Endodermal cell (in vitro differentiated cells): ENCODE results near the gene MAPK14. TPM values are rescaled to one million over a fixed set of nuclear protein-coding genes. Genes with fewer than 3 reads are reported as not detected.

Source experiments
- DNase-seq: peaks from one replicate; pipeline ENCODE4 v3.0.0-alpha.2; 2017
- H3K27ac ChIP-seq: 2 replicates; pipeline ENCODE4 v1.5.1; 2013; ENCODE audit warnings: mild to moderate bottlenecking, low read depth, low read length, moderate library complexity
- H3K27me3 ChIP-seq: 2 replicates; pipeline ENCODE4 v1.6.1; 2013; ENCODE audit warnings: mild to moderate bottlenecking, low read length, moderate library complexity; ENCODE audit not compliant: insufficient read depth, control insufficient read depth, poor library complexity, severe bottlenecking
- H3K36me3 ChIP-seq: 2 replicates; pipeline ENCODE4 v1.7.0; 2013; ENCODE audit warnings: mild to moderate bottlenecking, low read length, moderate library complexity; ENCODE audit not compliant: control insufficient read depth, insufficient read depth
- H3K4me1 ChIP-seq: one replicate; pipeline ENCODE4 v1.7.0; 2013; ENCODE audit warnings: low read length; ENCODE audit not compliant: control insufficient read depth, insufficient read depth
- H3K4me3 ChIP-seq: 2 replicates; pipeline ENCODE4 v1.5.1; 2013; ENCODE audit warnings: mild to moderate bottlenecking, low read length, moderate library complexity
- H3K9ac ChIP-seq: 2 replicates; pipeline ENCODE4 v1.6.1; 2013; ENCODE audit warnings: mild to moderate bottlenecking, low read length, moderate library complexity; ENCODE audit not compliant: poor library complexity, severe bottlenecking; ENCODE audit errors: extremely low read depth
- H3K9me3 ChIP-seq: 2 replicates; pipeline ENCODE4 v1.6.1; 2013; ENCODE audit warnings: mild to moderate bottlenecking, low read length, moderate library complexity; ENCODE audit not compliant: control insufficient read depth
- H3K27ac Mint-ChIP-seq: 2 replicates; pipeline ENCODE4 v1.8.0; 2020; ENCODE audit warnings: mixed read lengths
- H3K27me3 Mint-ChIP-seq: 2 replicates; pipeline ENCODE4 v1.8.0; 2021; ENCODE audit warnings: mild to moderate bottlenecking, mixed read lengths; ENCODE audit not compliant: insufficient read depth
- H3K36me3 Mint-ChIP-seq: 2 replicates; pipeline ENCODE4 v1.8.0; 2020; ENCODE audit warnings: low read depth, mixed read lengths
- H3K4me1 Mint-ChIP-seq: 2 replicates; pipeline ENCODE4 v1.8.0; 2020; ENCODE audit warnings: mixed read lengths
- H3K4me3 Mint-ChIP-seq: 2 replicates; pipeline ENCODE4 v1.8.0; 2020; ENCODE audit warnings: mild to moderate bottlenecking, moderate library complexity, mixed read lengths
- H3K9me3 Mint-ChIP-seq: 2 replicates; pipeline ENCODE4 v1.8.0; 2020; ENCODE audit warnings: mild to moderate bottlenecking, mixed read lengths
- WGBS, 2 experiments: methylation state at CpG; one replicate each; pipeline versions ENCODE4 v1.1.5 to v1.1.7; 2013; ENCODE audit warnings: missing lambda C conversion rate in 2 of 2, mixed read lengths in 1 of 2; ENCODE audit not compliant: insufficient coverage in 1 of 2, insufficient read length in 1 of 2; 5-methylcytosine and 5-hydroxymethylcytosine counted together
- total RNA-seq, 2 donors: library from RNA; stranded (reverse); fragmentation: NEBNext Ultra II Directional in 1 of 2; extraction: Animal tissue kit (Norgen Biotek cat#: 25700) in 1 of 2; gene quantifications; 2 replicates in 1 of 2; 3 replicates in 1 of 2; pipeline ENCODE4 v1.2.1, GENCODE V29; 2021
- TF ChIP-seq, protein P1 (sequence below): fragments of 200-600 bp; sonication (generic); conservative IDR thresholded peaks from 2 replicates; pipeline ENCODE4 v1.5.0; 2021; ENCODE audit warnings: antibody characterized with exemption, mild to moderate bottlenecking

MAPK14 gene
- total RNA-seq, 2 donors from 2014 or later: 36.4 to 40.6 TPM

DNA sequence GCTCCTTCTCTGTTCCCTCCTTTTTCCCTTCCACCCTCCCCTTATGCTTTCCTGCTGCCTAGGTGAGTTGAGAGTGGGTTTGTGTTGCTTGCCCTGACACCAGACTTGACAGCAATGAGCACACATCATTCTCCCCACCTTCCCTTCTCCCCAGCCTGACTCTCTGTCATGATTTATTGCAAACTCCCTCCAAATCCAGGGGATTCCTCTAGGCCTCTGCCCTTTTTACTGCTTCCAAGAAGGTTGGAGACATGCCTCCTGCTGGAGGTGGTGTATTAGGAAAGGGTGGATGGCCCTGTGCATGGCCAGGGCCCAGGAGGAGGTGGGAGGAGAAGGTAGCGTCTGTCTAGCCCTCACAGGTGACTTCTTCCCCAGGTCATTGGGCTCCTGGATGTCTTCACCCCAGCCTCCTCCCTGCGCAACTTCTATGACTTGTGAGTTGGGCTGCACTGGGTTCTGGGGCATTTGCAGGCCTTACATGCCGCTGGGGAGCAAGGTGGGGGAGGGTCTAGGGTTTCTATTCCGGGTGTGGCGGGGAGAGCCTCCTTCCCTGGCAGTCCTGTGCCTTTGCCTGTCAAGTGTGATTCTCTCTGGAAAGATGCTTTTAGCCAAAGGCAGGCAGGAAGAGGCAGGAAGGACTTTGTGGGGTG lies 104.8 kb downstream of the MAPK14 start:
- WGBS, 2 experiments: 86 to 100% methylated on average over 1 to 5 of the region's 5 CpGs
- Mint-ChIP-seq H3K4me3 (no peak overlapping the region), H3K36me3 (peaks cover 3% of the 10 kb centered on the region), H3K9me3 (no peaks in the 10 kb centered on the region), H3K4me1 (peaks cover 22% of the 10 kb centered on the region), H3K27ac (no peak overlapping the region), H3K27me3 (peaks cover 14% of the 10 kb centered on the region)
- no peak overlapping the region for H3K9ac ChIP-seq
- H3K27ac ChIP-seq: no peak overlapping the region
- TF ChIP-seq, protein P1, sequence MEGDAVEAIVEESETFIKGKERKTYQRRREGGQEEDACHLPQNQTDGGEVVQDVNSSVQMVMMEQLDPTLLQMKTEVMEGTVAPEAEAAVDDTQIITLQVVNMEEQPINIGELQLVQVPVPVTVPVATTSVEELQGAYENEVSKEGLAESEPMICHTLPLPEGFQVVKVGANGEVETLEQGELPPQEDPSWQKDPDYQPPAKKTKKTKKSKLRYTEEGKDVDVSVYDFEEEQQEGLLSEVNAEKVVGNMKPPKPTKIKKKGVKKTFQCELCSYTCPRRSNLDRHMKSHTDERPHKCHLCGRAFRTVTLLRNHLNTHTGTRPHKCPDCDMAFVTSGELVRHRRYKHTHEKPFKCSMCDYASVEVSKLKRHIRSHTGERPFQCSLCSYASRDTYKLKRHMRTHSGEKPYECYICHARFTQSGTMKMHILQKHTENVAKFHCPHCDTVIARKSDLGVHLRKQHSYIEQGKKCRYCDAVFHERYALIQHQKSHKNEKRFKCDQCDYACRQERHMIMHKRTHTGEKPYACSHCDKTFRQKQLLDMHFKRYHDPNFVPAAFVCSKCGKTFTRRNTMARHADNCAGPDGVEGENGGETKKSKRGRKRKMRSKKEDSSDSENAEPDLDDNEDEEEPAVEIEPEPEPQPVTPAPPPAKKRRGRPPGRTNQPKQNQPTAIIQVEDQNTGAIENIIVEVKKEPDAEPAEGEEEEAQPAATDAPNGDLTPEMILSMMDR: no peak
- DNase-seq: no peak
- H3K4me1 ChIP-seq: peaks cover 23% of the 10 kb centered on the region
- H3K9me3 ChIP-seq: no peaks in the 10 kb centered on the region
- no peak overlapping the region for H3K4me3 ChIP-seq
- H3K27me3 ChIP-seq: peaks cover 17% of the 10 kb centered on the region
- no peaks in the 10 kb centered on the region for H3K36me3 ChIP-seq

DNA sequence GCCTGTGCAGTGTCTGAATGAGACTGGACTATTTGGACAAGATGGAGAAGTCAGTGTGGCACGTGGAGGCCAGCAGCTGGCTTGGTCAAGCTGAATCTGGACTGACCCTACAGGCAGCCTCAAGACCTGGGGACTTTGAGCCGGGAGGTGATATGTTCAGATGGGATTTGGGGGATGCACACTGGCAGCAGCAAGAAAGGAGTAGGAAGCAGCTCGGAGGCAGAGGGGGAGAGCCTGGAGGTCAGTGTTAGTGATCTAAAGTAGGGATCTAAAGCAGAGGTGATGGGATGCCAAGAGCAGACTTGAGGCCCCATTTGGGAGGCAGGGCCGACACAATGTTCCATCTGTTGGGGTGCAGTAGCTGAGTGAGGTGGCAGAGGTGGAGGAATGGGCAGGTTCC lies 105.5 kb downstream of the MAPK14 start:
- peaks cover 23% of the 10 kb centered on the region for H3K4me1 ChIP-seq
- H3K27ac Mint-ChIP-seq: no peak overlapping the region
- H3K9ac ChIP-seq: no peak overlapping the region
- H3K4me1 Mint-ChIP-seq: peaks cover 22% of the 10 kb centered on the region
- H3K4me3 ChIP-seq: no peak overlapping the region
- TF ChIP-seq, protein P1: no peak
- no peaks in the 10 kb centered on the region for H3K36me3 ChIP-seq
- 88 to 89% methylated on average over 3 to 4 of the region's 4 CpGs for WGBS, 2 experiments
- no peak overlapping the region for H3K27ac ChIP-seq
- no peak for DNase-seq
- peaks cover 14% of the 10 kb centered on the region for H3K27me3 ChIP-seq
- no peaks in the 10 kb centered on the region for H3K9me3 Mint-ChIP-seq
- no peak overlapping the region for H3K4me3 Mint-ChIP-seq
- H3K36me3 Mint-ChIP-seq: peaks cover 3% of the 10 kb centered on the region
- peaks cover 11% of the 10 kb centered on the region for H3K27me3 Mint-ChIP-seq
- no peaks in the 10 kb centered on the region for H3K9me3 ChIP-seq

DNA sequence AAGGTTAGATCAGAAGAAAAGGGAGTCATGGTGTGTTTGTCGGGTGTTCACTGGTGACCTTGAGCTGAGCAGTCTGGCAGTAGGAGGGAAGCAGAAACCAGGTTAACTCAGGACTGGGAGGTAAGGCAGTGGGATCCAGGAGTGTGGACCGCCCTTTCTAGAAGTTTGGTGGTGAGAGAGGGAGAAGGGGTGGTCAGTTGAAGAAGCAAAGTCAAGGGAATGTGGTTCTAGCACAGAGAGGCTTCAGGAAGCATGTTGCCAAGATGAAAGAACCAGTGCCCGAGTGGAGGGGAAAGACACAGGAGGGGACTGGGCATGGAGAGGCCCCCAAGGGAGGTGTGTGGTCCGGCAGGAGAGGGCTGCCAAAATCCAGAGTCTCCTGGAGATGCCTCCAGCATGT lies 106.3 kb downstream of the MAPK14 start:
- H3K9me3 Mint-ChIP-seq: no peaks in the 10 kb centered on the region
- H3K36me3 Mint-ChIP-seq: peaks cover 3% of the 10 kb centered on the region
- no peak for DNase-seq
- Histone ChIP-seq H3K9me3 (no peaks in the 10 kb centered on the region), H3K4me1 (peaks cover 23% of the 10 kb centered on the region), H3K9ac (no peak overlapping the region), H3K36me3 (no peaks in the 10 kb centered on the region), H3K27me3 (peaks cover 8% of the 10 kb centered on the region), H3K4me3 (no peak overlapping the region), H3K27ac (no peak overlapping the region)
- H3K4me1 Mint-ChIP-seq: peaks cover 22% of the 10 kb centered on the region
- TF ChIP-seq, protein P1: no peak
- H3K4me3 Mint-ChIP-seq: no peak overlapping the region
- peaks cover 4% of the 10 kb centered on the region for H3K27me3 Mint-ChIP-seq
- no peak overlapping the region for H3K27ac Mint-ChIP-seq
- WGBS, 2 experiments: 84 to 92% methylated on average over 3 to 4 of the region's 4 CpGs
